Measurements from ENCODE around the gene SANBR. TPM values are rescaled to one million over a fixed set of nuclear protein-coding genes. Genes with fewer than 3 reads are reported as not detected.
"Not testable (repeated sequence)": the region's sequence is repeated elsewhere in the genome, so short reads cannot be mapped to it uniquely, and the experiment has no call there.

Gene SANBR
- total RNA-seq, result 1 to 10 TPM; 4.2 to 4.6 TPM

GRCh38 chr2:61065714-61066709, at the start of gene SANBR:
Gene SANBR, plus strand, starts transcription at chr2:61065871. Its CDS starts 4,480 bp downstream, at chr2:61070351.
- H3K27me3 Mint-ChIP-seq (ENCODE audit: low read depth), result no peaks in the 10 kb centered on the region
- H3K4me3 Mint-ChIP-seq, result peak within 1 kb of the TSS; percentile 96 to 98
- H3K9me3 Mint-ChIP-seq, result no peaks in the 10 kb centered on the region

GRCh38 chr2:61015976-61016375, 49.7 kb upstream of the SANBR start:
- no peaks in the 10 kb centered on the region for H3K9me3 Mint-ChIP-seq
- ATAC-seq (replicated peaks in 1 of 2), result no peak
- peak overlapping the region; percentile 98 to 99 for H3K4me3 Mint-ChIP-seq
- DNase-seq, result no peak
- H3K36me3 Mint-ChIP-seq (ENCODE audit: insufficient read depth in 2 of 2), result peaks cover 1 to 2% of the 10 kb centered on the region in 2 donors
- peak overlapping the region; percentile 98 for H3K27ac Mint-ChIP-seq
- H3K4me1 Mint-ChIP-seq (ENCODE audit: low read depth), result peaks cover 68% of the 10 kb centered on the region
- H3K27me3 Mint-ChIP-seq (ENCODE audit: low read depth), result no peaks in the 10 kb centered on the region

More at GRCh38 chr2:61065714-61066709, at the start of gene SANBR:
- ATAC-seq (replicated peaks in 1 of 2), result peak; percentile 98
- peak within 1 kb of the TSS; percentile 87 for H3K27ac Mint-ChIP-seq
- H3K36me3 Mint-ChIP-seq (ENCODE audit: insufficient read depth in 2 of 2), result peaks cover 0 to 1% of the 10 kb centered on the region in 2 donors
- DNase-seq, result peak; percentile 89 to 90
- H3K4me1 Mint-ChIP-seq (ENCODE audit: low read depth), result peaks cover 6% of the 10 kb centered on the region

DNA sequence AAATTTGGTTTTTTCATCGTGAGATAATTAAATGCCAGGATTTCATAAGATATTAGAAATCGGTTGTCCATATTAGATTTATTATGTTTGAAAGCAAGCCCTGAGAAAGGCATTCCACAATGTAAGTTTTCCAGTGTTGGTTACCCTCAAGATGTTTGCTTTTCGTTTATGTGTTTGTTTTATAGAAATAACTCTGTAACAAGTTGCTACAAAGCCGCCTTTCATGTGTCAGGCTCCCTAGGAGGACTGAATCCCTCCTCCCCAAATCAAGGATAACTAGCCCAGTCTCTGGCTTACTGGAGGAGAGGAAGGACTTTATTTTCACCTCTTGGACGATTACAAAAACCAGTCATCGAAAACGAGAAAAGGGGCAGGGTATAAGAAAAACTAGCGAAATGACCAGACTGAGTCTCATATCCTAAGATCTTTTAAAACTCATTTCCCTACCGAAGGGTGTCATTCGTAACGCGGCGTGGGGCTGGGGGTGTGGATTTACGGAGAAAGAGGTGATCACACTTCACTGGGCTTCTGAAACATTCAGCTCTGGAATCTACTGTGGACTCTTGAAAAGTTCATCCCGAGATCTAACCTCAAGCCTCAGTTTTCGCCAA, 49.2 kb upstream of the SANBR start:
- Mint-ChIP-seq H3K36me3 (ENCODE audit: insufficient read depth in 2 of 2) (peaks cover 2% of the 10 kb centered on the region in 2 donors), H3K27me3 (ENCODE audit: low read depth) (no peaks in the 10 kb centered on the region), H3K4me1 (ENCODE audit: low read depth) (peaks cover 68% of the 10 kb centered on the region), H3K27ac (peak overlapping the region; percentile 98), H3K4me3 (peak overlapping the region; percentile 98 to 99), H3K9me3 (no peaks in the 10 kb centered on the region)
- ATAC-seq (replicated peaks in 1 of 2) (peak; percentile 55 to 63), DNase-seq (peak; percentile 67 to 74)

- H3K36me3 Mint-ChIP-seq (ENCODE audit: insufficient read depth in 2 of 2), result peaks cover 5 to 6% of the 10 kb centered on the region in 2 donors
- DNase-seq, result peak; percentile 74
- H3K27me3 Mint-ChIP-seq (ENCODE audit: low read depth), result no peaks in the 10 kb centered on the region
- peak; percentile 75 to 77 for ATAC-seq (replicated peaks in 1 of 2)
- peak overlapping the region; percentile 98 to 99 for H3K4me3 Mint-ChIP-seq
- H3K27ac Mint-ChIP-seq, result peak overlapping the region; percentile 98
- peaks cover 62% of the 10 kb centered on the region for H3K4me1 Mint-ChIP-seq (ENCODE audit: low read depth)
- H3K9me3 Mint-ChIP-seq, result peaks cover 0 to 2% of the 10 kb centered on the region in 2 donors
These were observed 48.6 kb upstream of the SANBR start for GRCh38 chr2:61017003-61017555.

DNA sequence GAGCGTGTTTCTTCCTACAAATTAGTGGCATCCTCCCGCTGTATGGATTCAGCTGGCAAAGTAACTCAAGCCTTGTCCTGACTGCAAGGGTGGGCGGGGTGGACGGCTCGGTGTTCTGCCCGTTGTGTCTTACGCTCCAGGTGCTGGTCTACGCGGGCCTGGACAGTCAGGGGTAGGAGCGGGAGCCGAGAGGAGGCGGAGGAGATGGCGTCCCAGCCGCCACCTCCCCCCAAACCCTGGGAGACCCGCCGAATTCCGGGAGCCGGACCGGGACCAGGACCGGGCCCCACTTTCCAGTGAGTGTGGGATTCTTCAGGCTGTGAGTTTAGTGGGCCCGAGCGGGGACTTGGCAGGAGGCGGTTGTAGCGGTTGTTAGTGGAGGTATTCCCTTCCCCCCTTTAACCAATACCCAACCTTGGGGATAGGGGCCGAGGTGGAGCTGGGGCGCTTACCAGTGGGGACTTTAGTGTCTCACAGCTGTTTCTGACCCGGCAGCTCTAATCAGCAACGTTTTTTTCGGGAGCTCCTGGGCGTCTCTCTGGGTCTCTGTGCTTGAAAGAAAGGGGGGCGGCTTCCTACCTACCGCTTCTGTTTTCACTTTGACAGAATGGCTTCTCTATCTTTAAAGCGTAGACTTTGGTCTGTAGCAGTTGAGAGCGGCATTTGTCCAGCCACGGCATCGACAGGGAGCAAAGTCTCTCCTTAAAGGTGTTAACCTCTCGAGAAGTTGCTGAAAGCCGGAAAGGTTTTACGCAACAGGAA, 47.9 kb upstream of the SANBR start, which contains the start of the genes PEX13 and PUS10:
PEX13 (plus strand) TSS at position 165 of the 762 bp plus-strand sequence; CDS start at position 205, 40 bp downstream.
PUS10 (minus strand) TSS at position 700 of the 762 bp plus-strand sequence. CDS start 6,365 bp downstream, outside the sequence.
- H3K4me1 Mint-ChIP-seq (ENCODE audit: low read depth), result peaks cover 57% of the 10 kb centered on the region
- no peaks in the 10 kb centered on the region for H3K27me3 Mint-ChIP-seq (ENCODE audit: low read depth)

GRCh38 chr2:61018318-61018755, 47.3 kb upstream of the SANBR start:
- Mint-ChIP-seq H3K4me3 (peak overlapping the region; percentile 98 to 99), H3K27me3 (ENCODE audit: low read depth) (no peaks in the 10 kb centered on the region), H3K27ac (peak overlapping the region; percentile 98), H3K4me1 (ENCODE audit: low read depth) (peaks cover 51% of the 10 kb centered on the region), H3K9me3 (peaks cover 0 to 3% of the 10 kb centered on the region in 2 donors), H3K36me3 (ENCODE audit: insufficient read depth in 2 of 2) (peaks cover 7 to 8% of the 10 kb centered on the region in 2 donors)
- DNase-seq (no peak), ATAC-seq (replicated peaks in 1 of 2) (no peak)

More for the DNA sequence above, 47.9 kb upstream of the SANBR start, which contains the start of the genes PEX13 and PUS10:
- peaks cover 0 to 3% of the 10 kb centered on the region in 2 donors for H3K9me3 Mint-ChIP-seq
- ATAC-seq (replicated peaks in 1 of 2) (peak; percentile 87 to 89), DNase-seq (peak; percentile 78 to 80)
- H3K27ac Mint-ChIP-seq, result peak within 1 kb of the TSS; percentile 98
- H3K36me3 Mint-ChIP-seq (ENCODE audit: insufficient read depth in 2 of 2), result peaks cover 6 to 7% of the 10 kb centered on the region in 2 donors
- peak within 1 kb of the TSS; percentile 98 to 99 for H3K4me3 Mint-ChIP-seq

- H3K4me1 Mint-ChIP-seq (ENCODE audit: low read depth), result peaks cover 48% of the 10 kb centered on the region
- peak overlapping the region; percentile 98 for H3K27ac Mint-ChIP-seq
- DNase-seq, result no peak
- H3K27me3 Mint-ChIP-seq (ENCODE audit: low read depth), result no peaks in the 10 kb centered on the region
- peak overlapping the region; percentile 98 to 99 for H3K4me3 Mint-ChIP-seq
- peaks cover 7 to 8% of the 10 kb centered on the region in 2 donors for H3K36me3 Mint-ChIP-seq (ENCODE audit: insufficient read depth in 2 of 2)
- H3K9me3 Mint-ChIP-seq, result peaks cover 0 to 3% of the 10 kb centered on the region in 2 donors
- ATAC-seq (replicated peaks in 1 of 2), result no peak
These were observed 46.9 kb upstream of the SANBR start for GRCh38 chr2:61018798-61019197.

DNA sequence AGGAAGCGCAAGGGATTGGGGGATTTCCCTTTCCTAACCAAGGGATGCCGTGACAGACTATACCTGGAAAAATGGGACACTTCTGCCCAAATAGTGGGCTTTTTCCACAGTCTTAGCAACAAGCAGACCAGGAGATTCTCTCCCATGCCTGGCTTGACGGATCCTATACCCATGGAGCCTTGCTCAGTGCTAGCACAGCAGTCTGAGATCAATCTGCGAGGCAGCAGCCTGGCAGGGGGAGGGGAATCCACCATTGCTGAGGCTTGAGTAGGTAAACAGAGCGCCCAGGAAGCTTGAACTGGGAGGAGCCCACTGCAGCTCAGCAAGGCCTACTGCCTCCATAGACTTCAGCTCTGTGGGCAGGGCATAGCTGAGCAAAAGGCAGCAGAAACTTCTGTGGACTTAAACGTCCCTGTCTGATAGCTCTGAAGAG, 44.4 kb upstream of the SANBR start:
- ATAC-seq (replicated peaks in 1 of 2) (no peak), DNase-seq (no peak)
- H3K4me3 Mint-ChIP-seq, result no peak overlapping the region
- peaks cover 10 to 11% of the 10 kb centered on the region in 2 donors for H3K36me3 Mint-ChIP-seq (ENCODE audit: insufficient read depth in 2 of 2)
- H3K27ac Mint-ChIP-seq, result no peak overlapping the region
- peaks cover 34% of the 10 kb centered on the region for H3K4me1 Mint-ChIP-seq (ENCODE audit: low read depth)
- peaks cover 0 to 3% of the 10 kb centered on the region in 2 donors for H3K9me3 Mint-ChIP-seq
- no peaks in the 10 kb centered on the region for H3K27me3 Mint-ChIP-seq (ENCODE audit: low read depth)

GRCh38 chr2:61023670-61024069, 42.0 kb upstream of the SANBR start:
- Mint-ChIP-seq H3K9me3 (peaks cover 0 to 3% of the 10 kb centered on the region in 2 donors), H3K27me3 (ENCODE audit: low read depth) (no peaks in the 10 kb centered on the region), H3K4me3 (no peak overlapping the region), H3K36me3 (ENCODE audit: insufficient read depth in 2 of 2) (peaks cover 12 to 13% of the 10 kb centered on the region in 2 donors), H3K27ac (no peak overlapping the region), H3K4me1 (ENCODE audit: low read depth) (peaks cover 26% of the 10 kb centered on the region)
- DNase-seq (no peak), ATAC-seq (replicated peaks in 1 of 2) (no peak)

- no peak for DNase-seq
- ATAC-seq (replicated peaks in 1 of 2), result no peak
- Mint-ChIP-seq H3K9me3 (no peaks in the 10 kb centered on the region), H3K27ac (no peak overlapping the region), H3K4me3 (no peak overlapping the region), H3K4me1 (ENCODE audit: low read depth) (no peaks in the 10 kb centered on the region), H3K27me3 (ENCODE audit: low read depth) (no peaks in the 10 kb centered on the region), H3K36me3 (ENCODE audit: insufficient read depth in 2 of 2) (peaks cover 11 to 12% of the 10 kb centered on the region in 2 donors)
These were observed 36.1 kb upstream of the SANBR start for GRCh38 chr2:61029533-61029932.

- not testable (repeated sequence) for H3K4me1 Mint-ChIP-seq (ENCODE audit: low read depth); H3K27ac Mint-ChIP-seq; H3K27me3 Mint-ChIP-seq (ENCODE audit: low read depth); H3K4me3 Mint-ChIP-seq; DNase-seq; ATAC-seq (replicated peaks in 1 of 2)
- Mint-ChIP-seq H3K9me3 (peaks cover 8 to 16% of the 10 kb centered on the region in 2 donors), H3K36me3 (ENCODE audit: insufficient read depth in 2 of 2) (peaks cover 21 to 35% of the 10 kb centered on the region in 2 donors)
These were observed 31.1 kb upstream of the SANBR start for GRCh38 chr2:61034592-61034991.

GRCh38 chr2:61036643-61037042, 29.0 kb upstream of the SANBR start:
- not testable (repeated sequence) for H3K27me3 Mint-ChIP-seq (ENCODE audit: low read depth); H3K27ac Mint-ChIP-seq; DNase-seq; H3K4me3 Mint-ChIP-seq; ATAC-seq (replicated peaks in 1 of 2); H3K4me1 Mint-ChIP-seq (ENCODE audit: low read depth)
- Mint-ChIP-seq H3K36me3 (ENCODE audit: insufficient read depth in 2 of 2) (peaks cover 19 to 35% of the 10 kb centered on the region in 2 donors), H3K9me3 (peaks cover 8 to 16% of the 10 kb centered on the region in 2 donors)

Measured in activated T-cell treated with anti-CD3 and anti-CD28 coated beads, Interleukin-2, amount 50 U/mL, for 72 hours (primary cell).